SKM-1 treated with dmso at 0.1 percent for 144 hours (cell line): Measurements from ENCODE around the gene ARHGAP9.
"Not testable (repeated sequence)": the region's sequence is repeated elsewhere in the genome, so short reads cannot be mapped to it uniquely, and the experiment has no call there.

ENCODE experiments used
- DNase-seq: peaks from one replicate; lab custom pipeline; 2025; ENCODE audit not compliant: unreplicated experiment; lab: John Stamatoyannopoulos, UW

The ARHGAP9 gene

GRCh38 chr12:57517718-57518117 is 38.1 kb upstream of the ARHGAP9 start:
- DNase-seq: not testable (repeated sequence)

- DNase-seq: no peak
Observed at GRCh38 chr12:57517187-57517586, 37.5 kb upstream of the ARHGAP9 start.

GRCh38 chr12:57516617-57517153 is 37.0 kb upstream of the ARHGAP9 start:
- DNase-seq: no peak

- no peak for DNase-seq
Observed at GRCh38 chr12:57515934-57516541, 36.4 kb upstream of the ARHGAP9 start.

- DNase-seq: no peak
Observed at GRCh38 chr12:57515408-57515933, 35.8 kb upstream of the ARHGAP9 start.

GRCh38 chr12:57514720-57515407 is 35.2 kb upstream of the ARHGAP9 start:
- DNase-seq: no peak

- not testable (repeated sequence) for DNase-seq
Observed at GRCh38 chr12:57514246-57514645, 34.6 kb upstream of the ARHGAP9 start.

GRCh38 chr12:57513677-57514076 is 34.0 kb upstream of the ARHGAP9 start:
- DNase-seq: not testable (repeated sequence)

GRCh38 chr12:57513266-57513665 is 33.6 kb upstream of the ARHGAP9 start:
- no peak for DNase-seq

- no peak for DNase-seq
Observed at GRCh38 chr12:57512665-57513064, 33.0 kb upstream of the ARHGAP9 start.

GRCh38 chr12:57511588-57512325 is 32.1 kb upstream of the ARHGAP9 start:
- DNase-seq: no peak

- DNase-seq: no peak
Observed at GRCh38 chr12:57511161-57511560, 31.5 kb upstream of the ARHGAP9 start.

GRCh38 chr12:57507796-57508195 is 28.1 kb upstream of the ARHGAP9 start:
- not testable (repeated sequence) for DNase-seq

- not testable (repeated sequence) for DNase-seq
Observed at GRCh38 chr12:57506541-57506940, 26.9 kb upstream of the ARHGAP9 start.

- DNase-seq: not testable (repeated sequence)
Observed at GRCh38 chr12:57502311-57502969, 22.8 kb upstream of the ARHGAP9 start.

- no peak for DNase-seq
Observed at GRCh38 chr12:57500213-57500612, 20.5 kb upstream of the ARHGAP9 start.

- no peak for DNase-seq
Observed at GRCh38 chr12:57498571-57498970, 18.9 kb upstream of the ARHGAP9 start.

- no peak for DNase-seq
Observed at GRCh38 chr12:57498132-57498502, 18.5 kb upstream of the ARHGAP9 start.

GRCh38 chr12:57497223-57498131 is 17.8 kb upstream of the ARHGAP9 start:
- DNase-seq: no peak

- DNase-seq: no peak
Observed at GRCh38 chr12:57496822-57497221, 17.2 kb upstream of the ARHGAP9 start.
